GM12864 (cell line): ENCODE data around the gene REEP1.
A peak's percentile ranks its signal among the peaks of the same experiment; 100 is the strongest.
"Not testable (repeated sequence)": the region's sequence is repeated elsewhere in the genome, so short reads cannot be mapped to it uniquely, and the experiment has no call there.

ENCODE experiments used
- DNase-seq: peaks from one replicate; pipeline ENCODE4 v3.0.0-alpha.2; 2011; ENCODE audit warnings: low read depth
- H3K4me3 ChIP-seq: 2 replicates; pipeline ENCODE4 v1.5.1; 2011; ENCODE audit warnings: mild to moderate bottlenecking, low read depth, low read length, control low read depth
- CTCF ChIP-seq: IDR thresholded peaks from 2 replicates; pipeline ENCODE4 v1.5.1; 2011; ENCODE audit warnings: low read depth, mild to moderate bottlenecking, moderate library complexity, low read length, control low read depth, inconsistent platforms; ENCODE audit errors: missing control alignments

Gene REEP1

GRCh38 chr2:86347401-86347800 lies 10.0 kb upstream of the REEP1 start:
- DNase-seq: no peak
- TF ChIP-seq CTCF: no peak
- no peak overlapping the region for H3K4me3 ChIP-seq

DNA sequence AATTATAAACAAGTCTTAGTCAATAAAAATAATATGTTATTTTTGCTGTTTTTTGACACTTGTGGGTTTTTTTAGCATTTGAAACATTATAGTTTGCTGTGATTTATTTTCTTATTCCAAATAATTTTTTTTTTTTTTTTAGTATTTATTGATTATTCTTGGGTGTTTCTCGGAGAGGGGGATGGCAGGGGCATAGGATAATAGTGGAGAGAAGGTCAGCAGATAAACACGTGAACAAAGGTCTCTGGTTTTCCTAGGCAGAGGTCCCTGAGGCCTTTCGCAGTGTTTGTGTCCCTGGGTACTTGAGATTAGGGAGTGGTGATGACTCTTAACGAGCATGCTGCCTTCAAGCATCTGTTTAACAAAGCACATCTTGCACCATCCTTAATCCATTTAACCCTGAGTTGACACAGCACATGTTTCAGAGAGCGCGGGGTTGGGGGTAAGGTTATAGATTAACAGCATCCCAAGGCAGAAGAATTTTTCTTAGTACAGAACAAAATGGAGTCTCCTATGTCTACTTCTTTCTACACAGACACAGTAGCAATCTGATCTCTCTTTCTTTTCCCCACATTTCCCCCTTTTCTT lies 8.5 kb upstream of the REEP1 start:
- H3K4me3 ChIP-seq, DNase-seq: not testable (repeated sequence)

GRCh38 chr2:86344404-86344803 lies 7.0 kb upstream of the REEP1 start:
- no peak overlapping the region for H3K4me3 ChIP-seq
- DNase-seq: no peak
- TF ChIP-seq CTCF: no peak

- DNase-seq: no peak
- TF ChIP-seq CTCF: no peak
Measured at GRCh38 chr2:86342488-86342887, 5.1 kb upstream of the REEP1 start.

DNA sequence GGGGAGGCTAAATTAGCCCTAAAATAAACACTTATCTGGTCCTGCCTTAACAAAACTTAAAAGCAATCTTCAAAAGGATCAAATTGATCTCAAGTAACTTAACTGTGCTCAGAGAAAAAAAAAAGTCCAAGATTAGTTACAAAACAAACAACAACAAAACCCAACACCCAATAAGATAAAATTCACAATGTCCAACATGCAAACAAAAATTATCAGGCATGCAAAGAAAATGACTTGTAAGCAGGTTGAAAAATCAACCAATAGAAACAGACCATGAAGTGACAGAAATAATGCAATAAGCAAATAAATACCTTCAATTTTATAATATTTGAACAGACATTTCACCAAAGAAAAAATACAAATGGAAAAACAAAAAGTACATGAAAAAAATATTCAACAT lies 4.0 kb upstream of the REEP1 start:
- TF ChIP-seq CTCF: no peak
- no peak overlapping the region for H3K4me3 ChIP-seq
- no peak for DNase-seq

More at GRCh38 chr2:86342488-86342887, 5.1 kb upstream of the REEP1 start:
- H3K4me3 ChIP-seq: no peak overlapping the region

GRCh38 chr2:86338778-86339295 lies 1.4 kb upstream of the REEP1 start:
- DNase-seq: no peak
- no peak for TF ChIP-seq CTCF
- H3K4me3 ChIP-seq: no peak overlapping the region

GRCh38 chr2:86336675-86337243 lies 667 bp downstream of the REEP1 start:
- peak overlapping the region; percentile 35 for H3K4me3 ChIP-seq
- no peak for TF ChIP-seq CTCF
- no peak for DNase-seq
